Middle frontal gyrus (tissue), 1 donor: ENCODE data around the gene C2orf74.

ENCODE experiments used
- DNase-seq: peaks from one replicate; pipeline ENCODE4 v3.0.0-alpha.2; 2015; ENCODE audit warnings: low spot score; ENCODE audit errors: extremely low spot score

C2orf74 gene

GRCh38 chr2:61214171-61214570 is 52.2 kb downstream of the C2orf74 start:
- DNase-seq: no peak
